ENCODE data around the gene CHST12. TPM values are rescaled to one million over a fixed set of nuclear protein-coding genes. Genes with fewer than 3 reads are reported as not detected.
"Not testable (repeated sequence)": the region's sequence is repeated elsewhere in the genome, so short reads cannot be mapped to it uniquely, and the experiment has no call there.

The CHST12 gene
- total RNA-seq, 2 experiments from 2014 or later, result 70.8 to 103 TPM

GRCh38 chr7:2381881-2382509 lies 21.4 kb upstream of the CHST12 start:
- Mint-ChIP-seq H3K27me3 (no peaks in the 10 kb centered on the region), H3K9me3 (ENCODE audit: low read depth) (no peaks in the 10 kb centered on the region), H3K36me3 (peaks cover 31% of the 10 kb centered on the region), H3K4me3 (no peak overlapping the region), H3K4me1 (peaks cover 3% of the 10 kb centered on the region), H3K27ac (no peak overlapping the region)
- no peak for DNase-seq
- ATAC-seq, result no peak
- CTCF ChIA-PET, result no interaction called here

GRCh38 chr7:2383543-2384274 lies 19.7 kb upstream of the CHST12 start:
- Mint-ChIP-seq H3K4me1 (no peaks in the 10 kb centered on the region), H3K27ac (no peak overlapping the region), H3K4me3 (no peak overlapping the region), H3K36me3 (peaks cover 20% of the 10 kb centered on the region), H3K27me3 (no peaks in the 10 kb centered on the region), H3K9me3 (ENCODE audit: low read depth) (no peaks in the 10 kb centered on the region)
- ATAC-seq (no peak), DNase-seq (no peak)
- CTCF ChIA-PET, result interaction anchor here (1.0 to 2.3 kb wide), 4 partner anchors 12 to 86 kb away, joined by 4 to 13 read pairs (median 8); no protein-coding TSS in a partner anchor

- Mint-ChIP-seq H3K4me3 (no peak overlapping the region), H3K4me1 (no peaks in the 10 kb centered on the region), H3K9me3 (ENCODE audit: low read depth) (no peaks in the 10 kb centered on the region), H3K27ac (no peak overlapping the region), H3K27me3 (no peaks in the 10 kb centered on the region), H3K36me3 (peaks cover 13% of the 10 kb centered on the region)
- CTCF ChIA-PET, result interaction anchor here (1.0 to 2.3 kb wide), 4 partner anchors 11 to 85 kb away, joined by 4 to 13 read pairs (median 8); no protein-coding TSS in a partner anchor
- peak; percentile 35 for ATAC-seq
- DNase-seq, result no peak
Observed at GRCh38 chr7:2384354-2385243, 18.8 kb upstream of the CHST12 start.

- H3K4me3 Mint-ChIP-seq; H3K4me1 Mint-ChIP-seq; H3K9me3 Mint-ChIP-seq (ENCODE audit: low read depth); H3K27ac Mint-ChIP-seq; CTCF ChIA-PET; ATAC-seq; H3K27me3 Mint-ChIP-seq; H3K36me3 Mint-ChIP-seq; DNase-seq: not testable (repeated sequence)
Observed at GRCh38 chr7:2386122-2386521, 17.3 kb upstream of the CHST12 start.

GRCh38 chr7:2386964-2387669 lies 16.3 kb upstream of the CHST12 start:
- CTCF ChIA-PET, result interaction anchor here (0.9 to 1.2 kb wide), 2 partner anchors 44 to 82 kb away, joined by 3 to 4 read pairs; no protein-coding TSS in a partner anchor
- DNase-seq (no peak), ATAC-seq (no peak)
- Mint-ChIP-seq H3K36me3 (peaks cover 1% of the 10 kb centered on the region), H3K4me1 (no peaks in the 10 kb centered on the region), H3K4me3 (no peak overlapping the region), H3K27ac (no peak overlapping the region), H3K27me3 (no peaks in the 10 kb centered on the region), H3K9me3 (ENCODE audit: low read depth) (no peaks in the 10 kb centered on the region)

- H3K9me3 Mint-ChIP-seq (ENCODE audit: low read depth), result no peaks in the 10 kb centered on the region
- H3K36me3 Mint-ChIP-seq, result peaks cover 1% of the 10 kb centered on the region
- H3K27ac Mint-ChIP-seq, result no peak overlapping the region
- ATAC-seq (no peak), DNase-seq (no peak)
- CTCF ChIA-PET, result interaction anchor here (0.7 to 1.2 kb wide), 3 partner anchors 43 to 216 kb away, joined by 3 to 4 read pairs (median 3); no protein-coding TSS in a partner anchor
- H3K27me3 Mint-ChIP-seq, result no peaks in the 10 kb centered on the region
- peaks cover 2% of the 10 kb centered on the region for H3K4me1 Mint-ChIP-seq
- no peak overlapping the region for H3K4me3 Mint-ChIP-seq
Observed at GRCh38 chr7:2387897-2388636, 15.3 kb upstream of the CHST12 start.

GRCh38 chr7:2388637-2388954 lies 14.8 kb upstream of the CHST12 start:
- Mint-ChIP-seq H3K4me1 (peaks cover 2% of the 10 kb centered on the region), H3K4me3 (no peak overlapping the region), H3K27me3 (no peaks in the 10 kb centered on the region), H3K27ac (no peak overlapping the region), H3K9me3 (ENCODE audit: low read depth) (no peaks in the 10 kb centered on the region), H3K36me3 (peaks cover 1% of the 10 kb centered on the region)
- no peak for ATAC-seq
- no peak for DNase-seq
- CTCF ChIA-PET, result no interaction called here

GRCh38 chr7:2390020-2390816 lies 13.2 kb upstream of the CHST12 start:
- H3K27ac Mint-ChIP-seq; H3K36me3 Mint-ChIP-seq; H3K4me3 Mint-ChIP-seq; CTCF ChIA-PET; ATAC-seq; DNase-seq; H3K27me3 Mint-ChIP-seq; H3K4me1 Mint-ChIP-seq; H3K9me3 Mint-ChIP-seq (ENCODE audit: low read depth): not testable (repeated sequence)

- Mint-ChIP-seq H3K4me3 (no peak overlapping the region), H3K27ac (no peak overlapping the region), H3K4me1 (peaks cover 11% of the 10 kb centered on the region), H3K27me3 (no peaks in the 10 kb centered on the region), H3K9me3 (ENCODE audit: low read depth) (no peaks in the 10 kb centered on the region), H3K36me3 (peaks cover 2% of the 10 kb centered on the region)
- ATAC-seq (no peak), DNase-seq (no peak)
- CTCF ChIA-PET, result interaction anchor here (0.5 kb wide), 1 partner anchor 23 kb away, joined by 3 read pairs; no protein-coding TSS in a partner anchor
Observed at GRCh38 chr7:2393706-2394105, 9.7 kb upstream of the CHST12 start.

- H3K4me1 Mint-ChIP-seq, result peaks cover 16% of the 10 kb centered on the region
- H3K27me3 Mint-ChIP-seq, result no peaks in the 10 kb centered on the region
- no peak overlapping the region for H3K4me3 Mint-ChIP-seq
- CTCF ChIA-PET, result interaction anchor here (0.7 to 1.8 kb wide), 3 partner anchors 10 to 76 kb away, joined by 3 to 4 read pairs (median 3); no protein-coding TSS in a partner anchor
- H3K27ac Mint-ChIP-seq, result no peak overlapping the region
- peaks cover 2% of the 10 kb centered on the region for H3K36me3 Mint-ChIP-seq
- DNase-seq (no peak), ATAC-seq (no peak)
- no peaks in the 10 kb centered on the region for H3K9me3 Mint-ChIP-seq (ENCODE audit: low read depth)
Observed at GRCh38 chr7:2394566-2395082, 8.8 kb upstream of the CHST12 start.

- Mint-ChIP-seq H3K9me3 (ENCODE audit: low read depth) (no peaks in the 10 kb centered on the region), H3K27ac (peak overlapping the region; percentile 1), H3K4me3 (no peak overlapping the region), H3K27me3 (no peaks in the 10 kb centered on the region), H3K4me1 (peaks cover 32% of the 10 kb centered on the region), H3K36me3 (peaks cover 2% of the 10 kb centered on the region)
- CTCF ChIA-PET, result interaction anchor here (1.6 to 2.0 kb wide), 2 partner anchors 14 to 34 kb away, joined by 5 to 7 read pairs; no protein-coding TSS in a partner anchor
- ATAC-seq (no peak), DNase-seq (no peak)
Observed at GRCh38 chr7:2398506-2398905, 4.9 kb upstream of the CHST12 start.
